HG02623 (cell line): ENCODE results near the gene DUSP16.
"Not testable (repeated sequence)": the region's sequence is repeated elsewhere in the genome, so short reads cannot be mapped to it uniquely, and the experiment has no call there.

Experiments
- ATAC-seq: cut with Tn5 transposase; IDR thresholded peaks from one replicate; pipeline ENCODE4 v1.9.1; 2021; ENCODE audit warnings: moderate library complexity; ENCODE audit not compliant: unreplicated experiment

DUSP16 gene

GRCh38 chr12:12562585-12563261 lies at the start of gene DUSP16:
Gene DUSP16 (minus strand): TSS chr12:12562863. CDS start chr12:12521098, 41,765 bp downstream.
- ATAC-seq: peak; percentile 62

- no peak for ATAC-seq
Observed at GRCh38 chr12:12612358-12612757, 49.7 kb upstream of the DUSP16 start.

- peak; percentile 67 for ATAC-seq
Observed at GRCh38 chr12:12611512-12612306, 49.0 kb upstream of the DUSP16 start, which contains the start of gene CREBL2. Gene CREBL2 (plus strand): TSS chr12:12611876. CDS start chr12:12612173, 297 bp downstream.

- ATAC-seq: no peak
Observed at GRCh38 chr12:12610711-12611110, 48.0 kb upstream of the DUSP16 start.

DNA sequence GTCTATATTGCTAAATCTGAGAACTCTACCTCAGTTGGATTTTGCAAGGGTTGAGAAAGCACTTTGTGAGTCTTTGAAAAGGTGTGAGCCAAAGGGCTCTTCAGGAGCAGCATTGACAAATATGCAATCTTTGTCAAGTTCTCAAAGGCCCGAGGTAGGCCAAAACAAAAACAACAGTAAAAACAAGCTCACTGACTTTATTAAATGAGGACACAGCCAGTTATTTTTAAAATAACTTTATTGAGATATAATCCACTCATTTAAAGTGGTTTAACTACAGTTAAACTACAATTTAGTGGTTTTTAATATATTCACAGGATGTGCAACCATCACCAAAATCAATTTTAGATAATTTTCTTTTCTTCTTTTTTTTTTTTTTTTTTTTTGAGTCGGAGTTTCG lies 47.0 kb upstream of the DUSP16 start:
- no peak for ATAC-seq

DNA sequence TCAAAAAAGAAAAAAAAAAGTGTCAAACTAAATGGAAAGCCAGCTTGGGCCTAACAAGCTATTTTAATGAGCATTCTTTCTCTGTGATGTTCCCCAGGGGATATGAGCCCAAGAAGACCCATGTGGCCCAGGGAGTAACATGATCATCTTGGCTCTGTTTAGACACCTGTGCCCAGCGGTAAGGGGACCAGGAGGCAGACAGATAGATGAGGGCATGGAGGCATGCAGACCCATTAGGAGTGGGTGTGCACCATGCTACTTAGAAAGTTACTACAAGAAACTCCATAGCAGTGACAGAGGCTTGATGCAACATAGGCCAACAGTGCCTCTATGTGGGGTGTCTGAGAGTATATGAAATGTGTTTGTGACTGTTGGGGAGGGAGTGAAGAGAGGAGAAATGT lies 45.9 kb upstream of the DUSP16 start:
- no peak for ATAC-seq

DNA sequence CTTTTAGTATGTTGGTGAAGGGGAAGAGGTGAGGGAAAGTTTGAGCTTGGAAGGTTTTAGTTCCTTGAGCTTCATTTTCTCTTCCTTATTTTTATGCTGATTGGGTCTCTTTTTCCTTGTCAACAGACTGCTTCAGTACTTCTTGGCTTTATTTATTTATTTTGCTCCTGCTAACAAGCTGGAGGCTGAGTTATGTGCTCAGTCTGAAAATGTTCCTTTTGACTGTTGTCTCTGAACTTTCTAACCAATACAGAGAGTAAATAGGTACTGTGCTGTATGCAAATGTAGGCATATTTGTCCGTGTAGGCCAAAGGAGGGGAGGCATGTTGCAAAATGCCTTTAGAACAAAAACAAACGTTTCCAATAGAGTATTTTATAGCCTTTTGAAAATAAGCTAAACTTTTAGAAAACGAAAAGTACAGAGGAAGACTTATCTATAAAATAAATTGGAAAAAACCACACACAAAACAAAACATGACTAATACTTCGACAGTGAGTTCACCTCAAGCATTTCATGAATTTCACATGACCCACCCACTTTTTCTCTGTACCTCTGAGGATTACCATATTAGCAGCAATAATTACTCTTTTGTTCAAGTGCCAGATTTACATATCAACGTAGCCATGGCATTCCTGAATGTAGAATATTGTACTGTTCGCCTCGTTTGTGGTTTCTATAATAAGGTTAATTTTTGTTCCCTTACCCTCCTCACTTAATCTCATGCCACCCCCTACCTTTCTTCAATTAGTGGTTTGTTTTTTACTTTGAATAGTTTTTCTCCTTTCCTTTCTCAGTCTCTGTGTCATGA lies 44.3 kb upstream of the DUSP16 start:
- ATAC-seq: peak; percentile 34

DNA sequence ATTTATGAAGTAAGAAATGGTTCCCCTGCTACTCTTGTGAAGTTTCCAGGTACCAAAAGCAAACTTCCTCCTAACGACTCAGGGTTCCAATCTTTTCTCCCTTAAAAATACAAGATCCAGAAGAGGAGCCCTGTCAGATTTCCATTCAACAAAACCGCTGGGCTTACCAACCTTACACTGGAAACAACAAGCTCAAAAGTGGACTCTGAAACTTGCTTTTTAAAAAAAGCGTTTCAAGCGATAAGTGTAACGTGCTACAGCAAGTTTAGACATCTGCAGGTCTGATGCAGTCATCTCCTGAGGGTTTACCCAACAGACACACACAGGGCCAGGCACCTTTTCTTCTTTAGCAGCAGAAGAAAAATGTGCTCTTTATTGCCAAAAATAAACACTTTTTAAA lies 42.1 kb upstream of the DUSP16 start:
- ATAC-seq: no peak

GRCh38 chr12:12600659-12601058 lies 38.0 kb upstream of the DUSP16 start:
- ATAC-seq: no peak

- no peak for ATAC-seq
Observed at GRCh38 chr12:12599750-12600643, 37.3 kb upstream of the DUSP16 start.

DNA sequence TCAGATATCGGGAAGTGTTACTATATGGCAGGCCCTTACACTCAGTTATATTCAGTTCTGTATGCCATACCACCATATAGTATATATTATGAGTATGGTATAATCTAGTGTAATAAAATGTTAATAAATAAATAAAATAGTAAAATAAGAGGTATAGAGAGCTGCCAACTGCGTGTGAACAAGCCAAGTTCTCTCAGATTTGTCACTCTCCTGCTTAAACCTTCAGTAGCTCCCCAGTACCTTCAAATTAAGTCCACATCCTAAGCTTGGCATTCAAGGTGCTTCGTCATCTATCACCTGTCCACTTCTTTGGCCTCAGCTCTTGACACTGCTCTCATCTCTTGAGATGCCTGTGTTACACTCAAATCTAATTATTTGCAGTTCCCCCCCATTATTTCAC lies 36.2 kb upstream of the DUSP16 start:
- ATAC-seq: no peak

- ATAC-seq: not testable (repeated sequence)
Observed at GRCh38 chr12:12596598-12596997, 33.9 kb upstream of the DUSP16 start.

DNA sequence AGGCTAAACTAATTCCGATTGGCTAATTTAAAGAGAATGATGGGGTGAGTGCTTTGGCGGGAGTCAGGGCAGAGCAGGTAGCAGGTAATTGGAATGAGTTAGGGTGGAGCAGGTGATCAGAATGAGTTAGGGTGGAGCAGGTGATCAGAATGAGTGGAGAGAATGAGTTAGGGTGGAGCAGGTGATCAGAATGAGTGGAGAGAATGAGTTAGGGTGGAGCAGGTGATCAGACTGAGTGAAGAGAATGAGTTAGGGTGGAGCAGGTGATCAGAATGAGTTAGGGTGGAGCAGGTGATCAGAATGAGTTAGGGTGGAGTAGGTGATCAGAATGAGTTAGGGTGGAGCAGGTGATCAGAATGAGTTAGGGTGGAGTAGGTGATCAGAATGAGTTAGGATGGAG lies 33.3 kb upstream of the DUSP16 start:
- ATAC-seq: not testable (repeated sequence)

DNA sequence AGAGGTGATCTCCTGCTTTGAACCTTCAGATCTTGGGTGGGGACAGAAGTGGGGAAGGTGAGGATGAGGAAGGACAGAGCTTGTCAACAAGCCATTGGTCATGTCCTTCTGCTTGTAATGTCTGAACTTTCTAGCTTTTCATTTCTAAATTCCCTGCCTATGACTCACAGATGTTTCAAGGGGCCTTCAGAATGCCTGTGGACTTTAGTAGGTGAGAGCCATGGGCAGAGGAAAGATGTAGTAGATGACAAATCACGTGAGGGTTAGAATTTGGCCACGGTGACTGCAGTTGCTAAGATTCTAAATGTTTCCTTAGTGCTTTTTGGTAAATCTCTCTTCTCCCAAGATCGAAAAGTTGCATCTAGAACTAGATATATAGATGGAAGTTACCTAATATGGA lies 30.3 kb upstream of the DUSP16 start:
- no peak for ATAC-seq

DNA sequence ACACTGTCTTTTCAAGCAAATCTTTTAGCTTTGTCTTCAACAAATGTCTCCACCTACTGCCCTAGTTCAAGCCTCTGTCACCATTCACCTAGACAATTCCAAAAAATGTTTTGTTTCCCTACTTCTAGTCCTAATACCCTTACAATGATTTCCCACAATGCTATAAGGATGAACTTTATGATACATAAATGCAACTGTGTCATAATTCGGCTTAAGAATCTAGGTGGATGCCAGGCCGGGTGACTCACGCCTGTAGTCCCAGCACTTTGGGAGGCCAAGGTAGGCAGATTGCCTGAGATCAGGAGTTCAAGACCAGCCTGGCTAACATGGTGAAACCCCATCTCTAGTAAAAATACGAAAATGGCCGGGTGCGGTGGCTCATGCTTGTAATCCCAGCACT lies 28.3 kb upstream of the DUSP16 start:
- ATAC-seq: no peak

DNA sequence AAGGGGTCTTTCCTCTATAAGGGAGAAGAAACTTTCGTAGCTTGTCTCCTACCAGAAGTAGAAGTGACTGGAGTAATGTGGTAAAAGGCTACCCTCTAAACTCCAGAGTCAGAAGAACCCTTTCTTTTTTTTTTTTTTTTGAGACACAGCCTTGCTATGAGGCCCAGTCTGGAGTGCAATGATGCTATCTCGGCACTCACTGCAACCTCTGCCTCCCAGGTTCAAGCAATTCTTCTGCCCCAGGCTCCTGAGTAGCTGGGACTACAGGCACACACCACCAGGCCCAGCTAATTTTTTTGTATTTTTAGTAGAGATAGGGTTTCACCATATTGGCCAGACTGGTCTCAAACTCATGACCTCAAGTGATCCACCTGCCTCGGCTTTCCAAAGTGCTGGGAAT lies 25.8 kb upstream of the DUSP16 start:
- not testable (repeated sequence) for ATAC-seq

DNA sequence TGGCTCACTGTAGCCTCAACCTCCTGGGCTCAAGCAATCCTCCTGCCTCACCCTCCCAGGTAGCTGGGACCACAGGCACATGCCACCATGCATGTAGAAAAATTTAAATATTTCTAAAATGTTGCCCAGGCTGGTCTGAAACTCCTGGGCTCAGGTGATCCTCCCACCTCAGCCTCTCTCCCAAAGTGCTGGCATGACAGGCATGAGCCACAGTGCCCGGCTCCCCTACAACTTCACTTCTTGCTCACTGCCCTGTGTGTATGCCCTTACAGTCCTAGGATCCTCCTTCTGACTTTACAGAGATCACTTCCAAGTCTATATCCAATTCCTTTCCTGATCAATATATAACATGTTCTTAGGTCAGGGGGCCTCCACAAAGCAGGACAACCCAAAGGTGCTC lies 25.2 kb upstream of the DUSP16 start:
- ATAC-seq: no peak

GRCh38 chr12:12586879-12587675 lies 24.4 kb upstream of the DUSP16 start:
- no peak for ATAC-seq

- no peak for ATAC-seq
Observed at GRCh38 chr12:12585115-12585863, 22.6 kb upstream of the DUSP16 start.
